Endothelial cell of umbilical vein (primary cell): ENCODE results near the gene XIRP2.

Experiments
- CTCF ChIP-seq, 2 donors: IDR thresholded peaks; 1 replicate in 1 of 2; 2 replicates in 1 of 2; pipeline ENCODE4 v1.5.1; 2011; ENCODE audit warnings: low read length in 2 of 2, mild to moderate bottlenecking in 2 of 2, moderate library complexity in 2 of 2, control low read depth in 1 of 2, inconsistent platforms in 1 of 2, low read depth in 1 of 2; ENCODE audit not compliant: insufficient read depth in 1 of 2; ENCODE audit errors: extremely low read depth in 1 of 2
- MAX ChIP-seq: IDR thresholded peaks from 2 replicates; pipeline ENCODE4 v1.6.1; 2011; ENCODE audit not compliant: insufficient read depth, insufficient read length
- POLR2A ChIP-seq: IDR thresholded peaks from 2 replicates; pipeline ENCODE4 v1.6.1; 2012; ENCODE audit warnings: low read depth, mild to moderate bottlenecking, control low read depth, low read length
- POLR2AphosphoS5 ChIP-seq: IDR thresholded peaks from 2 replicates; pipeline ENCODE4 v1.6.1; 2012; ENCODE audit warnings: low read depth, mild to moderate bottlenecking, control low read depth, low read length, moderate library complexity; ENCODE audit not compliant: insufficient read depth

GRCh38 chr2:167018590-167018989, 130.3 kb downstream of the XIRP2 start:
- no peak for TF ChIP-seq CTCF (IDR thresholded peaks at IDR 0.05; ENCODE audit: extremely low read depth in 1 of 2, insufficient read depth in 1 of 2, low read depth in 1 of 2, low read length in 2 of 2)
- TF ChIP-seq MAX = no peak
- TF ChIP-seq POLR2AphosphoS5 = no peak
- no peak for TF ChIP-seq POLR2A
